Amygdala (tissue), 56 donors: Measurements from ENCODE around the gene TUBB6.

Experiments used
- DNase-seq, 56 donors: peaks; one replicate each; lab custom pipeline; 2025; lab: John Stamatoyannopoulos, UW

Gene TUBB6

DNA sequence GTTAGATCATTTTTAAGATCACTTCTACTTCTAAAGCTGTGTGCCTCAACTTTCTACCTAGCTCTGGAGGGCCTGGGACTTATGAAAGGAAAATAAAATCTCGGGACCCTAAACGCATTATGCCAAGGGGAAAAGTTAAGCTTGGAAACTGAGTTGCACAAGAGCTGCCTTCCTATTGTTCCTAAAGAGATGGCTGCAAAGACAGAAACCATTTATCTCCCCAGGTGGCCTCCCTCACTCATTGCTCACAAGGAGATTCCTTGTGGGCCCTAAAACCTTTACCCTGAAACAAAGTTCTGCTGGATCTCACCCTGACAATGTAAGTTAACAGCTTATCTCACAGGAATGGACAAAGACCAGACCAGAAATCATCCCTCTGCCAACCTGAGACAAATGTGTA lies 26.8 kb downstream of the TUBB6 start:
- DNase-seq, result no peak

DNA sequence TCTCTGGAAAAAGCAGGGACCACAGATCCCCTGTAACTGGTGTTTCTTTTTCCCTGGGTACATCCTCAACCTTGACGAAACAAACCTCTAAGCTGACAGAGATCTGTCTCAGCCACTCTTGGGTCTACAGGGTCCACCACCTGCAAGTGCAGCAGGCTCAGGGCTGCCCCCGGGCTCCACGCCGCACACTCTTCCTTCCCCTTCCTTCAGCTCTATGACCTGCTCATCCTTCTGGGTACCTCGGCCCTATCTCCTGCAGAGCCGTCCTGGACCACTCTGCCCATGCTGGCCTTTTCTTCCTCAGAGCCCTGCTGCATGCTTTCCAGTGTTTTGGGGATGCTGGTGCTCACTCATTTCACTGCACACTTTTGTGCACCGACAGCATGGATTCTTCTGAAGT lies 27.5 kb downstream of the TUBB6 start:
- no peak for DNase-seq

DNA sequence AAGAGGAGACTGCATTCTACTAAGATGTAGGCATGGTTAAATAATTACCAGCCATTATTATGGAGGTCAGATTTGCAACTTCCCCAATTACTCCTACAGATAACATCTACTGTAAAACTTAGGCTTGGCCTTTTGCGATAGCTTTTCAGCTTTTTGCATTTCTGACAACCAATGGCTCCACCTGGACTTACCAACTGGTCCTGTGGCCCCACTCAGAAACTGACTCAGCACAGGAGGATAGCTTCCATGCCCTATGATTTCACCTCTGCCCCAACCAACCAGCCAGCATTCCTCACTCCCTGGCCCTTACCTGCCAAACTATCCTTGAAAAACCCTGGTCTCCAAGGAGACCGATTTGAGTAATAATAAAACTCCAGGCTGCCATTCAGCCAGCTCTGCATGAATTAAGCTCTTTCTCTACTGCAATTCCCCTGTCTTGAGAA lies 28.2 kb downstream of the TUBB6 start:
- no peak for DNase-seq

DNA sequence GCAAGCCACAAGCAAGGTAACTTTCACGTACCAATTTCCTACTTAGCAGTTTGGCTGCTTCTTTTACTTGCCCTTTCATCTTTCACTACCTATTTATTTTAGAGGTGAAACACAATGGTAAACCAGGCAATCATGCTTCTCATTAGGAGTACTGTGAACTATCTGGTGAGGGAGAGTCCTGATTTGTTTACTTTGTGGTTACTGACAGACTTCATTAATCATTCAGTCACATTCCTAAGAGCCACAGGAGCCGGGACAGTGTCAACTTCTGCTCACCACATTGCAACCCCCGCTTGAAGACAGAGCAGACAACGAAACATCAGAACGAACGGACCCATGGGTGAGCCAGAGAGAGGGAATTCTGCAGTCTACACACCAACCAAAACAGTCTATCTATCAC lies 28.8 kb downstream of the TUBB6 start:
- no peak for DNase-seq

DNA sequence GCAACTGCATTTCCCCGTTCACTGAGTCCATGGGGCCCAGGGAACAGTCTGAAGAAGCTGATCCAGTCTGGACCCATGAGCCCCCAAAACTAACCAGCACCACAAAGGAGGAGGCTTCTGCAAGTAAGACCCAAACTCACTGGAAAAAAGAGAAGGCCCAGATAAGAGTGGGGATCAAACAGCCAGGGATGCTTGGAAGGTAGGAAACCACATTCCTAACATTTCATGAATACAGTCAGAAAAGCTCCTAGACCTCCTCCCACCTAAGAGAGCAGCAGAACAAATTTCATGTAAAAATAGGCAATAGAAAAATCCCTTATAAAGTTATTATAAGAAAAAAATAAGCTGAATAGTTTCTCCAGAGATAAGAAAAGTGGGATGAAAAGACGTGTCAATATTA lies 30.3 kb downstream of the TUBB6 start:
- no peak for DNase-seq

DNA sequence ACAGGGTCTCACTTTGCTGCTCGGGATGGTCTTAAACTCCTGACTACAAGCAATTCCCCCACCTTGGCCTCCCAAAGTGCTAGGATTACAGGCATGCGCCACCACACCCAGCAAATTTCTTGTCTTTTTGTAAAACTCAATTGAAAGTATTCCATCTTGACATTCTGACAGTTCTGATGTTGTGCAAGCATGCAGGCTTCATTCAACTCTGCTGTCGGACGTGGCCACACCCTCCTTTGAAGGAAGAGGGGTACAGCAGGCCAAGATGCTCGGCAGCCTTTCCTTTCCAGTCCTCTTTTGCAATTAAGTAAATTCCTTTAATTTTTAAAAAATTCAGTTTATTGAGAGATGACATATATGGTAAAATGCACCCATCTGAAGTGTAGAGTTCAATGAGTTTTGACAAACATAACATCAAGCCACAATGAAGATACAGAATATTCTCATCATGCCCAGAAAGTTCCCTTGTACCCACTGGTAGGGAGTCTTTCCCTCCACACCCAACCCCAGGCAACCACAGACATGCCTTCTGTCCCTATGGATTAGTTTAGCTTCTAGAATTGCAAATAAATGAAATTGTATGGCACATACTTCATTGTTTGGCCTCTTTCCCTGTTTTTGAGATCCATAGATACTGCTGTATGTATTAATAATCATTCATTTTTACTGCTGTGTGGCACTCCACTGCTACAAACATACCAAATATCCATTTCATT lies 33.1 kb downstream of the TUBB6 start:
- no peak for DNase-seq

DNA sequence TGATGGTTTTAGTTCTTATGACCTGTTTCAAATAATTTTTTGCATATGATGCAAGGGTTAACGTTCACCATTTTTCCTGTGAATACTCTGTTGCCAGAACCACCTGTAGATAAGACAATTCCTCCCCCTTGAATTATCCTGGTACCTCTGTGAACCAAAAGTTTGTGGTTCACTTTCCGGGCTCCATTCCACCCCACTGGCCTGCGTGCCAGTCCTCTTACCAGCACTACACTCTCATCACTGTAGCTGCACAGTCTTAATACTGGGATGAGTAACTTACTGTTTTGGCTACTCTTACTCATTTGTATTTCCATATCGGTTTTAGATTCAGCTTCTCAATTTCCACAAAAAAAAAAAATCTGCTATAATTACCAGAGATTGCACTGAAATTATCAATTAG lies 34.6 kb downstream of the TUBB6 start:
- no peak for DNase-seq

DNA sequence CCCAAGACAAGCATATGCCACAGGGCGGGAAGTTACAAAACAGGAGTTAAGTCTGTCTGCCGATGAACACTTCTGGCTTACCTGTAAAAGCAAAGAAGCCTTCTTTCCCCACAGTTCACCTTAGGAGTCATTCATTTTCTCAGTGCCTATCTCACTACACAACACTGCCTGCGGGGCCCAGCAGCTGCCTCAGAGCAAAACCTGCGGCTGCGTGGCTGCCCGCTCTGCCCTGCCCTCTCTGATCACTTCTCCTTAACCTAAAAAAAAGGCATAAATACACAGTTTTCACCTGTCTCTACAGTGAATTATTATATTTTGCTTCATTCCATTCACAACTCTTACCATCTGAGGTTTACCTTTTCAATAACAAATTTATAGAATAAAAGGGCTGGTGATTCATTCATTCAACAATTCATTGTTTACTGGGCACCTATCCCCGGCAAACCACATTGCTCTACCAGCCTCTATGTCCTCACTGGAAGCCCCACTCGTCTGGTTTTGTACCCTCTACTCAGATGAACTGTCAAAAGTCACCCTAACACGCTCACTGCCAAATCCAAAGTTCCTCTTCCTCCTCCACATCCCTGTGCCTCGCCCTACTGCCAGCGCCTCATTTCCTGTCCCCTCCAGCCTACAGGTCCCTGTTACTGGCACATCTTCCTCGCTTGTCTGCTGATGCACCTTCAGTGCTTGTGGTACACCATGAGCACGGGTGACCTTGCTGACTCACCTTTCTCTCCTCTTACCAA lies 37.6 kb downstream of the TUBB6 start:
- DNase-seq, result no peak

DNA sequence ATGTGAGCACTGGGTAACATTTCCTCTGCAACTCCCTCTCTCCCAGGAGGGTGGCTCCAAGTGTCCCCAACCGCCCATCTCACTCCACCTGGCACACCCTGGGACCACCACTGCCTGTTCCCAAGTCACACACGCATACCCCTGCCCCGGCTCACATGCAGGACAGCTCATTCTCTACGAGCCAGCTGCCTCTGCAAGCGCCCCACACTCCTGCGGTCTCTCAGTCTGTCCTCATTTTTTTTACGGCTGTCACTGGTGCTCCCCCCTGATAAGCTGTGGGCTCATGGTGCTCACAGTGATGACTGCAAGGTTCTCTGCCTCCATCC lies 38.2 kb downstream of the TUBB6 start:
- DNase-seq, result no peak

DNA sequence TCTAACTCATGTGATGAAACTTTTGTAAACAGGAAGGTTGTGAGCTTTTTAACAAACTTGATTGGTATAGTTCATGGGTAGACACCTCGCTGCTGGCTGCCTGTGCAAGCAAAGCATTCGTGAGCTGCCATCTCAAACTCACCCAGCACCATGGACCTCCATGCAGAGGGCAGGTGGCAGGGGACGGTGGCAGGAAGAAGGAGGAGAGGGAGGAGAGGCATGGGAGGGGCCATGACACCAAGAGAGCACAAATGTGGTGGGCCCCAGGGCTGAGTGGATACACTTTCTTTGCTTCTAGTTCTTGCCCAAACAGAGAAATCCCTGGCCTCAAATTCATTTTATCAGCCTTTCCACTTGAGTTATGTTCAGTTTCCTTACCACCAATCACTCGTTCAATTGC lies 39.9 kb downstream of the TUBB6 start:
- no peak for DNase-seq

DNA sequence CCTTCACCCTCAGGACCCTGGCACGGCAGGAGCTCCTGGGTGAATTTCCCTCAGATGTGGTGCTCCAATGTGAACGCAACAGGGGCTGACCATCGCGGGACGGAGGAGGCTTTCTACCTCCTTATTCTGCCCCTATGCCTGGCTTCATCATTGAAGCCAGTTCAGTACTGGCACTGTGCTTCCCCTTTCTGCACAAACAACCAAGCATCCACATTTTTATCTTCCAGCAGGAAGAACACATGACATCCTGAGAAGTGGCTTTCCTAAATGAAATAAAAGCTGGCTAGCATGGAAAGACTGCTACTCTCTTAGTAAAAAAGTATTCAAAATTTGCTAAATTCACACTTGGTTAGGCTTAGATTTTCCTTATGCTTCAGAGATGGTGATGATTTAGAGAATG lies 44.1 kb downstream of the TUBB6 start:
- no peak for DNase-seq

DNA sequence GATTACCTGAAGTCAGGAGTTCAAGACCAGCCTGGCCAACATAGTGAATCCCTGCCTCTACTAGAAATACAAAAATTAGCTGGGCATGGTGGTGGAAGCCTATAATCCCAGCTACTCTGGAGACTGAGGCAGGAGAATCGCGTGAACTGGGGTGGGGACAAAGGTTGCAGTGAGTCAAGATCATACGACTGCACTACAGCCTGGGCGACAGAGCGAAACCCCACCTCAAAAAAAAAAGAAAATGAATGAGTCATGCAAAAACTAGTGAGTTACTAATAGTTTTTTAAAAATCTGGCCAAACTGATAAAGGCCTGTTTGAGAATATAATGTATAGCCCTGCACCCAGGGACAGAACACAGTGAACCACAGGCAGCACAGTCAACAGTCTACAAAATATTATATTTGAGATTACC lies 51.5 kb downstream of the TUBB6 start:
- DNase-seq, result no peak

DNA sequence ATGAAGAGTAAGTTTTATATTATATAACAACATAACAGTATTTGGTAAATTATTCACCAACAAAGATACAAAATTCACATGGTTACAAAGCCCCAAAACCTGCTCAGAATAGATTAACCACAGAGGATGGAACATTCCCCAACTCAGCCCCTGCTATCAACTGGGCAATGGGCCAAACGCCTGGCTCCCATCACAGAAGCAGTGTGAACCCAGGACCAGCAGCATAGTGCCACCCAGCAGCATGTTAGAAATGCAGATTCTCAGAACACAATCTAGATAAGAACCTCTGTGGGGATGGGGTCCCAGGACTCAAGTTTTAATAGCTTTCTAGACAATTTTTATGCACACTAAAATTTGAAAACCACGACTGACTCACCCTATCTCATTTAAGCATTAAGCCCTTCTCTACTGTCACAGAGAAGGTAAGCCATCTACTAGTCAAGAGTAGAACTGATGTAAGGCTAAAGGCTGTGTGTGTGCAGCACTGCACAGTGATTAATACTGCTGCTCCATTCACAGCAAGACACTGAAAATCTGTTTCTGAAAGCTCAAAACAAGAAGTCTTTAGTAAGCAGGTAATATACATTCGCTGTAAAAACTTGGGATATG lies 53.8 kb downstream of the TUBB6 start:
- DNase-seq, result peak in 9 of 56 donors; percentile 7 to 40 (median 19)

DNA sequence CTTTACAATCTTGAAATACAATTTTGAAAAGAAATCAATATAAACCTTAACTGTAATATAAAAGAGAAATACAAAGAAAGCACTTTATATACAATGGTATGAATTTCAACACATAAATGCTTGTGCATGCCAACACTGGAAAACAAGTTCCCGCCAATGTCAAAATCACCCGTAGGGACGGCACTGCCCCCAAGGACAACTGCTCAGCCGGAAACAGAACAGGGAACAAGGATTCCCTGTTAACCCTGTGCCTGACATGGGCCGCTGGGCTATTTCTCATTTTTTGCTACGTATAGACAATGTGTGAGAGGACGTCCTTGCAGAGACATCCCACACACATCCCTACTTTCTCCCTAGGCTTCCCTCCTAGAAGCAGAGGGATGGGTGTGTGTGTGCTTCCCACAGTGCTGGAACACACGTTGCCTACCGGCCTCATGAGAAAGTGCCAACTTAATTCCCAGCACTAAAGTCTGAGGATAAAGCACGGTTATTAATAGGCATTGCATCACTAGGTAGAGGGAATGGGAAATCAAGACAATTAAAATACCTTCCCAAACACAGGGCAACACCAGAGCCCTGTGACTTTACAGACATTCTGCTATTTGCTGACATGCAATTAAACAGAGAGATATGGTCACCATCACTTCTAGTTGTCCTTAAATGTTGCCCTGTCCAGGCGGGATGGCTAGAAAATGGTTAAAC lies 54.6 kb downstream of the TUBB6 start:
- peak in 3 of 56 donors; percentile 3 to 20 (median 8) for DNase-seq

DNA sequence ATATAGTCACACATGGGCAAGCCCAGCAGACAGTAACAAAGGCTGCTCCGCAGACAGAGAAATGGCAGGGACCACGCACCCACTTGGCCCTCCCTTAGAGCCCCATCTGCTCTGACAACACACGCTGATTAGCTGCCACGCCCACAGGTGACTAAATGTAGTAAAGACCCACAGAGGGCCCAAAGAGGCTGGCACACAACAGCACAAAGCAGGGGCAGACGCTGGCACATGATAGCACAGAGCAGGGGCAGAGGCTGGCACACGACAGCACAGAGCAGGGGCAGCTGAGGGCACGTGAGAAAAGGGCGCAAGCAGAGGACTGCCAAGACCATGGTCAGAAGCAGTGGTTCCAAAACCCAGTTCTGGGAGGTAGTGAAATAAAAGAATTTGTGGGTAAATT lies 58.3 kb downstream of the TUBB6 start:
- DNase-seq, result peak in 5 of 56 donors; percentile 9 to 39 (median 18)

DNA sequence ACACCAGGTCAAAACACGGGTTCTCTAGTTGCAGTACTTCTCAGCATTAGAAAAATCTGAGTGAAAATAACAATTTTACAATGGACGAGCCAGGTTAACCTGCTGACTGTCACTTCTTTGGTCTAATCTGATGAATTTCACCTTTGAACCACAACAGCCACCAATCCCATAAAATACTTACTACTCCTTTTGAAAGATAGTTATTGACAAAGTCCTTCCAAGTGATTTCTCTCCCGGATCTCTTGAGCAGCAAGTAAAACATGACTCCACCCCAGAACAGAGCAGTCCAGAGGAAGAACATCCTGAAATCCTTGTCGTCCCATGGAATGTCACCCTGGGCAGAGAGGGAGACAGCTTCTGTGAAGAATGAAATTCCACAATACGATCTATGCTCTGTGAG lies 58.7 kb downstream of the TUBB6 start:
- DNase-seq, result no peak

DNA sequence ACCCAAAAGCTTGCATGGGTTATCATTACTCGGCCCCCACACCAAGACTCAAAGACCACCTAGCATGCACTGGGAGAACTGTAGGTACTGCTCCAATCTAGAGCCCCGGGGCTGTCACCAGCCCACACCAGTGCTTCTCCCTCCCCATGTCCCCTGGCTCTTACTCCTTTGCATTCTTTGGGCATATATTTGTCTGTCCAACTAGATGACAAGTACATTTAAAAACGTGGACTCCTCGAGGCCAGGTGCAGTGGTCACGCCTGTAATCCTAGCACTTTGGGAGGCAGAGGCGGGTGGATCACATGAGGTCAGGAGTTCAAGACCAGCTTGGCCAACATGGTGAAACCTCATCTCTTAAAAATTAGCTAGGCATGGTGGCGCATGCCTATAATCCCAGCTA lies 61.2 kb downstream of the TUBB6 start:
- DNase-seq, result no peak

DNA sequence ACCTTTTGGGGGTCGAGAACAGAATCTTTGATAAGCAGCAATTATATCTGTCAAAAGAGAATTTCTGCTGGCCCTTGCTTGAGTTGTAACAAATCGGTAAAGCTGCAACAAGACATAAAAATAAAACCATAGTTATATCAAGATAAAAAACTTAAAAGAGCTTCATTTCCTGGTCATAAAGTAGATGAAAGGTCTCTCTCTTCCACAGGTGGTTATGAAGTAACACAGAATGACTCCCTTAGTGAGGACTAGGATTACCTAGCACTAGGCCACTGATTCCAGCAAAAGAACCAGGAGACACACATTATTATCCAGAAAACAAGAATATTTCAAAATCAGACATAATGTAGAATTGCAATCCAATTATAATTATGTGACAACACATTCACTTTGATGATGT lies 63.5 kb downstream of the TUBB6 start:
- DNase-seq, result no peak

DNA sequence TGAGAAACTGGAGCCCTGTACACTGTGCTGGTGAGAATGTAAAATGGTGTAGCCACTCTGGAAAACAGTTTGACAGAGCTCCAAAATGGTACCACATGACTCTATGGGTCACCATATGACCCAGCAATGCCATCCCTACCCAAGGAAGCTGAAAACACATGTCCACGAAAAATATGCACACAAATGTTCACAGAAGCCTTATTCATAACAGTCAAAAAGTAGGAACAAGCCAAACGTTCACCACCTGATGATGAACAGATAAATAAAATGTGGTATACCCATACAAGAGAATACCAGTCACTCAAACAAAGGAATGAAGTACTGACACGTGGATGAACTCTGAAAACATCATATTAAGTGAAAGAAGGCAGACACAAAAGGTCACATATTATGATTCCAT lies 64.4 kb downstream of the TUBB6 start:
- no peak for DNase-seq

DNA sequence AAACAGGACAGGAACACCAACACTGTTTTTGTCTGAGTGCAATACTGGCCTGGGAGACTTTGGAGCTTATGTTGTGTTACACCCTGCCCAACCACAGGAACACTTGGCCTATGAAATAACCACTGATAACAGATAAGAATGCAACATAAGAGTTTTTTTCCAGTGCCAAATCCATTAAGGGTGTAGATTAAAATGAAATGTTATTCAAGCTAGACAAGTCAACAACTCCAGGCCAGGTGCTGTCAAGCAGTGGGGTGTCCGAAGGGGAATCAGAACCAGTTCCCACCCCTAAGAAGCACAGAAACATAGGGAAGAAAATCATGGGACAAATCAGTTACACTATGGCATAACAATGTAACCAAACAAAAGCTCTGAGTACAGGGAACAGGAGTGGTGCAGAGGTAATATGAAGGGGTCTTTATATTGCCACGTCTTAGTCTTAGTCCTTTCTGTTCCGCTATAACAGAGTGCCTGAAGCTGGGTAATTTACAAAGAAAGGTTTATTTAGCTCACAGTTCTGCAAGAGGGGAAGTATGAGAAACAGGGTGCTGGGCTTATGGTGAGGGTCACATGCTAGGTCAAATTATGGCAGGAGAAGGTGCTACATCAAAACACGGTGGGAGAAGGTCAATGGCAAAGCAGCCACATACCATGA lies 65.2 kb downstream of the TUBB6 start:
- DNase-seq, result no peak

DNA sequence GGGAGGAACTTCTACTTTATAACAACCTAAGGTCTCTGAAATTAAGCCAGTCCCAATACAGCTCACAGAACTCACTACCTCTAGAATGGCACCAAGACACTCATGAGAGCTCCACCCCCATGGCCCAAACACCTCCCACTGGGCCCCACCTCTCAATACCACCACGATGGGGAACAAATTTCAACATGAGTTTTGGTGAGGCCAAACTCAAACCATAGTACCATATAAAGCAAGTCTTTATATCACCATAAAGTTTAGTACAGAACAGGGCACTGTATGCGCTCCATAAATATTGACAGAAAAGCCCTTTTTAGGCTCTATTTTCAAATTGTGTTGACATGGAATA lies 65.7 kb downstream of the TUBB6 start:
- no peak for DNase-seq
